Activated CD8-positive, alpha-beta T cell treated with anti-CD3 and anti-CD28 coated beads, Interleukin-2, amount 10 ng/mL, durations not matched to agents 7 days and 5 days (primary cell): ENCODE measurements around the gene TFB1M. TPM values are rescaled to one million over a fixed set of nuclear protein-coding genes. Genes with fewer than 3 reads are reported as not detected.

Experiments
- ATAC-seq: fragments of 150-1000 bp; cut with Tn5 transposase; one replicate; pipeline ENCODE4 v1.10.0; 2021; ENCODE audit warnings: moderate library complexity
- CTCF ChIA-PET: fragments of 350-600 bp; sonication (Branson Sonifier 250); formaldehyde crosslinking; loops from one replicate; lab custom pipeline; 2021; ENCODE audit warnings: antibody characterized with exemption; lab: Charles Lee
- POLR2A ChIA-PET: fragments of 350-600 bp; sonication (Branson Sonifier 250); formaldehyde crosslinking; loops from one replicate; lab custom pipeline; 2021; ENCODE audit warnings: antibody characterized with exemption; lab: Charles Lee
- DNase-seq: peaks from one replicate; pipeline ENCODE4 v3.0.0-alpha.2; 2020
- H3K27ac Mint-ChIP-seq: one replicate; pipeline ENCODE4 v1.8.0; 2021; ENCODE audit warnings: mild to moderate bottlenecking, mixed read lengths
- H3K27me3 Mint-ChIP-seq: one replicate; pipeline ENCODE4 v1.8.0; 2021; ENCODE audit warnings: low read depth, mixed read lengths
- H3K36me3 Mint-ChIP-seq: one replicate; pipeline ENCODE4 v1.8.0; 2021; ENCODE audit warnings: low read depth, mixed read lengths
- H3K4me1 Mint-ChIP-seq: one replicate; pipeline ENCODE4 v1.8.0; 2021; ENCODE audit warnings: low read depth, mixed read lengths
- H3K4me3 Mint-ChIP-seq: one replicate; pipeline ENCODE4 v1.8.0; 2021; ENCODE audit warnings: mild to moderate bottlenecking, mixed read lengths
- H3K9me3 Mint-ChIP-seq: one replicate; pipeline ENCODE4 v1.8.0; 2022; ENCODE audit warnings: mixed read lengths; ENCODE audit not compliant: insufficient read depth
- total RNA-seq, 2 experiments: library from RNA; stranded (reverse); gene quantifications; one replicate each; pipeline ENCODE4 v1.2.3, GENCODE V29; 2021

TFB1M gene
- total RNA-seq, 2 experiments from 2014 or later = 34.9 to 35.1 TPM

DNA sequence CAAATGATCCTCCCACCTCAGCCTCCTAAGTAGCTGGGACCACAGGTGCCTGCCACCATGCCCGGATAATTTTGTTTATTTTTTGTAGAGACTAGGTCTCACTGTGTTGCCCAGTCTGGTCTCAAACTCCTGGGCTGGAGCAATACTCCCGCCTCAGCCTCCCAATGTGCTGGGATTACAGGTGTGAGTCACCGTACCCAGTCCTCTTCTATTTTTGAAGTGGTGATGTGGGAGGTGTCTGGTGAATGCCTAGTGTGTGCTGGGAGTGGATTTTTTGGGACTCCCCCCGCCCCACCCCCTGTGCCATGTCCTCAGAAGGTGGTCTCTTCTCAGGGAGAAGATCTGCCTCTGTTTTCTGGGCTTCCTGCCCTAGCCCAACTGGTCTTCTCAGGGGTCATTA, 98.4 kb downstream of the TFB1M start:
- no peaks in the 10 kb centered on the region for H3K4me1 Mint-ChIP-seq
- no peaks in the 10 kb centered on the region for H3K36me3 Mint-ChIP-seq
- POLR2A ChIA-PET = interaction anchor here (0.6 kb wide), 1 partner anchor 28 kb away, joined by 3 read pairs; no protein-coding TSS in a partner anchor
- H3K27ac Mint-ChIP-seq = no peak overlapping the region
- no peak overlapping the region for H3K4me3 Mint-ChIP-seq
- H3K27me3 Mint-ChIP-seq = no peaks in the 10 kb centered on the region
- ATAC-seq (no peak), DNase-seq (no peak)
- no peaks in the 10 kb centered on the region for H3K9me3 Mint-ChIP-seq
- CTCF ChIA-PET = no interaction called here

DNA sequence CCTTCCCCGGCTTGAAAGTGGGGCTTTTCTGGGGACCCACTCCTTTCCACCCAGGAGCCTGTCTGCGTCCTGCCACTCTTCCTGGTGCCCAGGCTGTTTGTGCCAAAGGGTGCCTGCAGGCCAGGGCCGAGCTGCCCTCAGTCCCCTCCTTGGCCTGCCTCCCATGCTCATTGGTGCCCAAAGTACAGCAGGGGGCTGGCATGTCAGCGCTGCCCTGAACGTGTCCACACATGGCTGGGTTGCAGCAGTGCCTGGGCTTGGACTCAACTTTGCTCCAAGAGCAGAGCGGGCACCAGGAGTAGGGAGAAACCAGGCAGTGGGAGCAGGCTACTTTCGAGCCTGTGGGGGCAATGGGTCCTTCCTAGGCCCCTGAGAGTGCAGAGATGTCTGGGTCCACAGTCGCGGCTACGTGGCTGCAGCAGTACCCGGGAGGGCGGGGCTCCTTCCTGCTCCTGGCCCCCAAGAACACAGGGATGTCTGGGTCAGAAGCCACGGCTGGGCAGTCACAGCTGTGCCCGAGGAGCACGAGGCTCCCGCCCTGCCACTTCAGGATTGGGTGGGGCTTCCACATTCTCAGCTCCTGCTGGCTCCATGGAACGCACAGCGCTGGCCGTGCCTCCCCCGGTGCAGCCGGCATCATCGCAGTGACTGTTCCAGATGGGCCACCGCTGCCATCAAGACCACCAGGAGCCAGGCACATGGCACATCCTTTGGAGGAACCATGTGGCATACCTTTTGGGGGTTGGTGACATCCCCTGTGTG, 100.5 kb downstream of the TFB1M start:
- H3K9me3 Mint-ChIP-seq = no peaks in the 10 kb centered on the region
- ChIA-PET POLR2A (interaction anchor here (0.6 kb wide), 1 partner anchor 237 kb away, joined by 3 read pairs; no protein-coding TSS in a partner anchor), CTCF (no interaction called here)
- no peak overlapping the region for H3K27ac Mint-ChIP-seq
- H3K4me3 Mint-ChIP-seq = no peak overlapping the region
- DNase-seq = no peak
- no peaks in the 10 kb centered on the region for H3K4me1 Mint-ChIP-seq
- no peak for ATAC-seq
- H3K27me3 Mint-ChIP-seq = no peaks in the 10 kb centered on the region
- no peaks in the 10 kb centered on the region for H3K36me3 Mint-ChIP-seq

DNA sequence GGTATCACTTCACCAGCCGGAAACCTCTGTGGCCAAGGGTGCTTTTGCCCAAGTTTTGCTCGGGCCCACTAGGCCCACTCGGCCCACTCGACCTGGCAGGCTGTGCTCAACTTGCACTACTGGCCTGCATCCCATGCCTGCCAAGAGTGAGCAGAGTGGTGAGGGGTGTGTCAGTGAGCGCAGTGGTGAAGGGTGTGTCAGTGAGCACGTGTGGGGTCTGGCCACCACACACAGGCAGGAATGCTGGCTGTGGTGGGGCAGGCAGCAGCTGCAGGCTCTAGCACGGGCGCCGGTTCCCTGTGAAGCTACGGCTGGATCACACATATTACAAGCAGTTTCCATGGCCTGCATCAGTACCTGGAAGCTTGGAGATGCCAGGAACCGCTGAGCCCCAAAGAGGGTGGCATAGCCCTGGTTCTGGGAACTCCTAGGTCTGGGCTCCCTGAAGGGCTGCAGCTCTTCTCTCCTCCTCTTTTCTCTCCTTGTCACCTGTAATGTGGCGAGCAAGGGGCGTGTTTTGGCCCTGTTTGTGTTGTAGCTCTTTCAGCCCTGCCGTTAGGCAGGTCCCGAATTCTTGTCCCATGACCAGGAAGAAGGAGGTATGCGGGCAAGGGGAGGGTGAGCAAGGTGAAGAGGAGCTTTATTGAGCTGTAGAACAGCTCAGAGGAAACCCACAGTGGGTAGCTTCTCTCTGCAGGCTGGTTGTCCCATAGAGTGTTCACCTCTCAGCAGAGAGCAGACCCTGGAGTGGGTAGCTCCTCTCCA, 101.5 kb downstream of the TFB1M start:
- Mint-ChIP-seq H3K4me3 (no peak overlapping the region), H3K27ac (no peak overlapping the region), H3K9me3 (no peaks in the 10 kb centered on the region), H3K27me3 (no peaks in the 10 kb centered on the region), H3K36me3 (no peaks in the 10 kb centered on the region), H3K4me1 (no peaks in the 10 kb centered on the region)
- ChIA-PET POLR2A (interaction anchor here (0.6 kb wide), 1 partner anchor 236 kb away, joined by 3 read pairs; no protein-coding TSS in a partner anchor), CTCF (interaction anchor here (1.3 kb wide), 1 partner anchor 34 kb away, joined by 3 read pairs; no protein-coding TSS in a partner anchor)
- no peak for DNase-seq
- no peak for ATAC-seq

DNA sequence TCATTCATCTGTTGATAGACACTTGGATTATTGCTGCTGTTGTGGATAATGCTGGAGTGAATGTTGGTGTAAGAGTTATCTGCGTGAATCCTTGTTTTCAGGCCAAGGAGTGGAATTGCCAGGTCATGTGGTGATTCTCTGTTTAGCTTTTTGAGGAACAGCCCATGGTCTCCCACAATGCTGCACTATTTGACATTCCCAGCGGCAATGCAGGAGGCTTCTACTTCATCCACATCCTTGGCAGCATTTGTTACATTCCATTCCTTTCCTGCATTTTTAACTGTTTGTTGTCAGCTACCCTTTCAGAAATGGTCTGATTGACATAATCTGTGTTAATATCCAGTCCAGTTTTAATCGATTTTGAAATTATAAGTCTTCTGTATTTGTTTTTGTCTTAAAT, 102.2 kb downstream of the TFB1M start:
- Mint-ChIP-seq H3K9me3 (no peaks in the 10 kb centered on the region), H3K4me1 (no peaks in the 10 kb centered on the region), H3K4me3 (no peak overlapping the region), H3K36me3 (no peaks in the 10 kb centered on the region), H3K27ac (no peak overlapping the region), H3K27me3 (no peaks in the 10 kb centered on the region)
- ChIA-PET POLR2A (no interaction called here), CTCF (interaction anchor here (1.3 kb wide), 1 partner anchor 33 kb away, joined by 3 read pairs; no protein-coding TSS in a partner anchor)
- ATAC-seq = no peak
- no peak for DNase-seq

DNA sequence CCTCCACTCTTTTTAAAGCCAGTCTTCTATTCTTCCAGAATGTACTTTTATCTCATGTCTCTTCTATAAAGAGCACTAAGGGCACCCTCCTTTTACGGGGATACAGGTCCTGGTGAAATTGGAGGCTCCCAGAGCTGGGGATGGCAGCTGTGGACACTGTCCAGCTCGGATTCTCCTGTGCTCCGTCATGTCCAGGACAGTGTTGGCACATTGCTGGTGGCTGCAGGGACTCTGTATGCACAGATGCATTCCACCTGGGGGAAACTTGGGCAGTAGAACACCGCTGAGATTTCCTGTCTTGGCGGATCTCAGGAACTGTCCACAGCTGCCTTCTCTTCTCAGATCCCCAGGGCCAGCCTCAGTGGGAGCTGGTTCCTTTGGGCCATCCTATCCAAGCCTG, 107.1 kb downstream of the TFB1M start:
- no peak overlapping the region for H3K4me3 Mint-ChIP-seq
- no peaks in the 10 kb centered on the region for H3K9me3 Mint-ChIP-seq
- no peaks in the 10 kb centered on the region for H3K4me1 Mint-ChIP-seq
- ChIA-PET POLR2A (no interaction called here), CTCF (no interaction called here)
- no peaks in the 10 kb centered on the region for H3K27me3 Mint-ChIP-seq
- DNase-seq = no peak
- H3K36me3 Mint-ChIP-seq = no peaks in the 10 kb centered on the region
- H3K27ac Mint-ChIP-seq = no peak overlapping the region
- ATAC-seq = no peak

Other genes with a start within 250 kb of the TFB1M start
- gene CLDN20, start 50.5 kb downstream of the TFB1M start, total RNA-seq = not detected
- not detected for gene NOX3, start 141.4 kb upstream of the TFB1M start, total RNA-seq